ENCODE results near the gene ANKRD16.

- TF ChIP-seq POLR2AphosphoS5 (IDR thresholded peaks at IDR 0.05; ENCODE audit: low read depth, low read length) (no peak), ZNF431 (CRISPR knock-in tag; IDR thresholded peaks at IDR 0.05; ENCODE audit: borderline replicate concordance, low read depth) (no peak)
These were observed 71.7 kb downstream of the ANKRD16 start for GRCh38 chr10:5818048-5818331.
